ENCODE results near the gene MGP. TPM values are rescaled to one million over a fixed set of nuclear protein-coding genes. Genes with fewer than 3 reads are reported as not detected.

MGP gene
- total and polyA plus RNA-seq, 2 of the 4 experiments (the other 2 are of a cell fraction) = 1.4 to 2.7 TPM

- dilution Hi-C loops (cut with HindIII; ENCODE audit: low sequenced_read_pairs, unreplicated experiment) = no loop called here
- H2AFZ ChIP-seq (replicated peaks; ENCODE audit: low read length, poor library complexity) = no peak overlapping the region
- H2BK120ac ChIP-seq (ENCODE audit: low read depth, low read length) = no peak overlapping the region
- H3K4me1 ChIP-seq (ENCODE audit: control insufficient read depth, insufficient read depth, low read length) = peaks cover 2% of the 10 kb centered on the region; the same call in 1 of the 2 replicates
- H3K27me3 ChIP-seq (ENCODE audit: control insufficient read depth, insufficient read depth, low read length) = no peaks in the 10 kb centered on the region
- no peaks in the 10 kb centered on the region for H3K36me3 ChIP-seq (ENCODE audit: control insufficient read depth, insufficient read depth, low read length)
- no peak overlapping the region for H3K18ac ChIP-seq (ENCODE audit: low read depth, low read length)
- H2BK5ac ChIP-seq (ENCODE audit: low read depth, low read length, poor library complexity, severe bottlenecking) = no peak overlapping the region
- in situ Hi-C loops (cut with MboI; ENCODE audit: low sequenced_read_pairs) = no loop called here
- H3K9me1 ChIP-seq (ENCODE audit: insufficient read depth, low read length) = no peaks in the 10 kb centered on the region; the same call in 1 of the 2 replicates
- H3K56ac ChIP-seq (ENCODE audit: extremely low read depth, insufficient read depth, low read length) = no peak overlapping the region
- no peak overlapping the region for H2AK9ac ChIP-seq (replicated peaks; ENCODE audit: low read depth, low read length, poor library complexity)
- no peak overlapping the region for H3K4ac ChIP-seq (ENCODE audit: low read depth, low read length)
- no peaks in the 10 kb centered on the region for H3K9me3 ChIP-seq (ENCODE audit: control insufficient read depth, insufficient read depth, low read length)
- H4K20me1 ChIP-seq (ENCODE audit: insufficient read depth, low read length) = no peaks in the 10 kb centered on the region
- H4K5ac ChIP-seq (ENCODE audit: low read depth, low read length) = no peak overlapping the region
- H3K14ac ChIP-seq (replicated peaks; ENCODE audit: low read depth, low read length) = no peak overlapping the region
- no peak overlapping the region for H4K8ac ChIP-seq (ENCODE audit: low read depth in 2 of 2, low read length in 2 of 2)
- TF ChIP-seq MAFK (IDR thresholded peaks at IDR 0.05; ENCODE audit: low read depth, low read length) = no peak
- TF ChIP-seq USF2 (IDR thresholded peaks at IDR 0.05; ENCODE audit: low read depth, low read length) = no peak
- no peak for TF ChIP-seq RCOR1 (IDR thresholded peaks at IDR 0.05; ENCODE audit: insufficient replicate concordance, low read length)
- TF ChIP-seq CHD1 (IDR thresholded peaks at IDR 0.05; ENCODE audit: low read depth, low read length) = no peak
- TF ChIP-seq MXI1 (IDR thresholded peaks at IDR 0.05; ENCODE audit: borderline replicate concordance, low read depth, low read length) = no peak
- TF ChIP-seq RFX5 (IDR thresholded peaks at IDR 0.05; ENCODE audit: low read depth, low read length) = no peak
- TF ChIP-seq BHLHE40 (IDR thresholded peaks at IDR 0.05; ENCODE audit: low read depth, low read length) = no peak
- no peak for TF ChIP-seq FOS (IDR thresholded peaks at IDR 0.05; ENCODE audit: low read depth, low read length)
- no peak for TF ChIP-seq MAZ (IDR thresholded peaks at IDR 0.05; ENCODE audit: borderline replicate concordance, low read depth, low read length)
- TF ChIP-seq NFE2L2 (IDR thresholded peaks at IDR 0.05; ENCODE audit: low read depth, low read length) = no peak
- TF ChIP-seq RAD21 (IDR thresholded peaks at IDR 0.05; ENCODE audit: low read length) = no peak
- TF ChIP-seq ELK1 (IDR thresholded peaks at IDR 0.05; ENCODE audit: borderline replicate concordance, low read depth, low read length) = no peak
- no peak for TF ChIP-seq CEBPB (IDR thresholded peaks at IDR 0.05; ENCODE audit: low read depth, low read length)
- no peak for TF ChIP-seq POLR2A (IDR thresholded peaks at IDR 0.05; ENCODE audit: low read depth, low read length)
- no peak for TF ChIP-seq SMC3 (IDR thresholded peaks at IDR 0.05; ENCODE audit: low read depth, low read length)
- no peak for TF ChIP-seq CTCF (conservative IDR thresholded peaks at IDR 0.05; ENCODE audit: low read depth, low read length)
- CTCF ChIA-PET = interaction anchor here (0.6 to 1.1 kb wide), 2 partner anchors 18 to 40 kb away, joined by 3 read pairs; no protein-coding TSS in a partner anchor
- no peaks in the 10 kb centered on the region for H3K79me1 ChIP-seq (ENCODE audit: low read depth in 1 of 2, low read length in 2 of 2)
- H3K4me2 ChIP-seq (ENCODE audit: low read depth, low read length) = no peak overlapping the region
- H3K27ac ChIP-seq (ENCODE audit: insufficient read depth, low read length) = no peak overlapping the region
- no peak overlapping the region for H2BK20ac ChIP-seq (ENCODE audit: low read depth, low read length)
- POLR2A ChIA-PET (ENCODE audit: unreplicated experiment) = no interaction called here
- no peak overlapping the region for H2BK15ac ChIP-seq (ENCODE audit: low read depth, low read length)
- ATAC-seq (ENCODE audit: low read depth) (no peak), DNase-seq (no peak)
- H3K23ac ChIP-seq (ENCODE audit: low read depth, low read length) = no peak overlapping the region
- no peak overlapping the region for H4K91ac ChIP-seq (ENCODE audit: insufficient read depth, low read depth, low read length)
- intact Hi-C loops (cut with micrococcal nuclease) = no loop called here
- BruUV-seq (replicated peaks) = no TSS peak
- H3K4me3 ChIP-seq (ENCODE audit: insufficient read depth, low read depth, low read length) = no peak overlapping the region
- no peak overlapping the region for H3K9ac ChIP-seq (ENCODE audit: low read depth, low read length)
- no peak overlapping the region for H2AK5ac ChIP-seq (ENCODE audit: low read depth, low read length)
These were observed 32.8 kb downstream of the MGP start for GRCh38 chr12:14852880-14853279.

Measured in IMR-90 (cell line).